Activated CD8-positive, alpha-beta memory T cell treated with anti-CD3 and anti-CD28 coated beads, Interleukin-2, amount 50 U/mL, for 24 hours (primary cell): ENCODE measurements around the gene COX4I2.
"Not testable (repeated sequence)": the region's sequence is repeated elsewhere in the genome, so short reads cannot be mapped to it uniquely, and the experiment has no call there.

Experiments
- DNase-seq: peaks from one replicate; pipeline ENCODE4 v3.0.0-alpha.2; 2020; ENCODE audit errors: extremely low read depth

Gene COX4I2

GRCh38 chr20:31654534-31654933 lies 16.8 kb downstream of the COX4I2 start:
- no peak for DNase-seq

- DNase-seq = peak; percentile 49
Observed at GRCh38 chr20:31661625-31662371, 24.1 kb downstream of the COX4I2 start.

- no peak for DNase-seq
Observed at GRCh38 chr20:31662372-31662854, 24.7 kb downstream of the COX4I2 start.

- DNase-seq = no peak
Observed at GRCh38 chr20:31663524-31663837, 25.8 kb downstream of the COX4I2 start.

GRCh38 chr20:31663838-31664695 lies 26.4 kb downstream of the COX4I2 start:
- DNase-seq = no peak

- DNase-seq = no peak
Observed at GRCh38 chr20:31664696-31665354, 27.1 kb downstream of the COX4I2 start.

- no peak for DNase-seq
Observed at GRCh38 chr20:31665753-31666152, 28.0 kb downstream of the COX4I2 start.

- no peak for DNase-seq
Observed at GRCh38 chr20:31666258-31667042, 28.7 kb downstream of the COX4I2 start.

- no peak for DNase-seq
Observed at GRCh38 chr20:31667315-31668285, 29.9 kb downstream of the COX4I2 start.

GRCh38 chr20:31668944-31669343 lies 31.2 kb downstream of the COX4I2 start:
- DNase-seq = not testable (repeated sequence)

GRCh38 chr20:31669876-31670275 lies 32.2 kb downstream of the COX4I2 start:
- no peak for DNase-seq

GRCh38 chr20:31670371-31671228 lies 32.9 kb downstream of the COX4I2 start:
- no peak for DNase-seq

GRCh38 chr20:31671324-31671723 lies 33.6 kb downstream of the COX4I2 start:
- DNase-seq = no peak

GRCh38 chr20:31673435-31673834 lies 35.7 kb downstream of the COX4I2 start:
- DNase-seq = no peak

GRCh38 chr20:31673943-31674463 lies 36.3 kb downstream of the COX4I2 start:
- DNase-seq = no peak

GRCh38 chr20:31674895-31675827 lies 37.4 kb downstream of the COX4I2 start:
- peak; percentile 41 for DNase-seq

GRCh38 chr20:31675828-31676608 lies 38.3 kb downstream of the COX4I2 start:
- DNase-seq = peak; percentile 29
